GM18502 (cell line): ENCODE measurements around the gene SORCS2.

Experiments
- ATAC-seq: cut with Tn5 transposase; IDR thresholded peaks from one replicate; pipeline ENCODE4 v1.9.1; 2021; ENCODE audit warnings: mild to moderate bottlenecking; ENCODE audit not compliant: unreplicated experiment, poor library complexity

The SORCS2 gene

DNA sequence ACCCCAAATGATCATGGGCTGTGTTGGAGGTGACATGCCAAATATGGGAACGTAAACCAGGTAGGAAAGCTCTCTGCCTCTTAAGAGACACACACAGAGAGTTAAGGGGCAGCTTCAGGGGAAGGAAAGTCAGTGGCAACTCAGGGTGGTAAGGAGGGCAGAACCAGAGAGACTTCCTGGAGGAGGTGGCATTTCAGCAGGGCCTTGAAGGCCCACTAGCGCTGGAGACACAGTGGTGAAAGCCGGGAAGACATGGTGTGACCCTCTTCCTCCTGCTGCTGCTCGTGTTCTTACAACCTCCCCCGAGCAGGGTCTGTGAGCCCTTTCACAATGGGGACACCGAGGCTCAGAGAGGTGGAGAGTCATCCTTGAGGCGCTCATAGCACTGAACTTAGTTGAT is 68.2 kb downstream of the SORCS2 start:
- ATAC-seq = no peak

DNA sequence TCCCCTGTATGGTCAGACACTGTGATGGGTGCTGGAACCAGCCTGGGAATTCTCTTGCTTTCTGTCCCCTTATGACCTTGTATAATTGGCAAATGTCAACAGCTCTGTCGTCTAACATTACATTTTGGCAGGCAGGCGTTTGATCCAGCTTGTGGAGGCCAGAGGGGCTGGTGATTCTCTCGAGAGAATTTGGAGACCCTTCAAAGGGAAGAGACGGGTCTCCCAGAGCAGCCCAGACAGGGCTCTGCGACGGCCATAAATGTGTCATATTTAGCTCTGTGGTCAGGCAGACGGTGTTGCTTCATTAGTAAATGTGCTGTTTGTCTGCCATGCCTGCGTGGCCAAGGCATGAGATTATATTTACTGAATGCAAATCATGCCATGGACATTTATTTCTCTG is 68.7 kb downstream of the SORCS2 start:
- ATAC-seq = no peak

DNA sequence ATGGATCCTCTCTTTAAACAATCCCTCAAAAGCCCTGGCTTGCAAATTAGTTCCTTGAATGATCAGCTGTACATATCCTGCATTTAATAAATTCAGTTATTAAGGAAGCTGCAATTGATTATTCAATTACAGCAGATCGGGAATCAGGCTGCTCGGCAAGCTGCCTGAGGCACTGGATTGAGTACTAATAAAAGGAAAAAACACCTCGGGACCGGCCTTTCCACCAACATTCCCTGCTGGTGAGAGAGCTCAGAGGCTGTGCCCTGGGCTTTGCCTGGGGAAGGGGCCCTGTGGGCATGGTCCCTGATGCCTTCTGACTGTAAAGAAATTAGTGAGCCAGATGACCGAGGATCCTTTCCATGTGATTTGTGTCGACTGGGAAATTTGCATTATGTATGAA is 69.2 kb downstream of the SORCS2 start:
- no peak for ATAC-seq

DNA sequence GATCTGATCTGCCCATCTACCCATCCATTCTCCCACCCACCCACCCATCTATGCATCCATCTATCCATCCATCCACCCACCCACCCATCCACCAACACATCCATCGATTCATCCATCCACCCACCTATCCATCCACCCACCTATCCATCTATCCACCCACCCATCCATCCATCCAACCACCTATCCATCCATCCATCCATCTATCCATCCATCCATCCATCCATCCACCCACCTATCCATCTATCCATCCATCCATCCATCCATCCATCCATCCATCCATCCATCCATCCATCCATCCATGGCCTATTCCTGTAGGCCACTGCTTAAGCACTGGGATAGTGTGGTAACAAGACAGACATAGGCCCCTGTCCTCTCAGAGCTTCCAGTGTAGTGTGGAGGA is 69.8 kb downstream of the SORCS2 start:
- ATAC-seq = no peak

DNA sequence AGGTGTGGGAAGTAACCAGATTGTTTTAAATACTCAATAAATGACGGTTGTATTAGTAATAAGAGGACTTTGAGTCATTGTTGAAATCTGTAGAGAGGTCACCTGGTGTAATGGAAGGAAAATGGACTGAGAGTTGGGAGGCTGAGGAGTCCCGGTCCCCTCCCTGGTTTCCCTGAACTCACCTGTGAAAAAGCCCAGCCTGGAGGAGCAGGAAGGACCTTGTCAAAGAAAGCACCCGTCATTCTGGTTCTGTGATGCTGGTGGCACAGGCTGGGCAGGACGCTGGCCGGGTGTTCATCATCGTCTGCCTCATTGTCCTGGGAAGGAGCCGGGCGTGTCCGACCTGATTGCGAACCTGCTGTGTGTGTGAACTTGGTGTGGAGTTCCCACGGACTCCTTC is 70.8 kb downstream of the SORCS2 start:
- no peak for ATAC-seq

DNA sequence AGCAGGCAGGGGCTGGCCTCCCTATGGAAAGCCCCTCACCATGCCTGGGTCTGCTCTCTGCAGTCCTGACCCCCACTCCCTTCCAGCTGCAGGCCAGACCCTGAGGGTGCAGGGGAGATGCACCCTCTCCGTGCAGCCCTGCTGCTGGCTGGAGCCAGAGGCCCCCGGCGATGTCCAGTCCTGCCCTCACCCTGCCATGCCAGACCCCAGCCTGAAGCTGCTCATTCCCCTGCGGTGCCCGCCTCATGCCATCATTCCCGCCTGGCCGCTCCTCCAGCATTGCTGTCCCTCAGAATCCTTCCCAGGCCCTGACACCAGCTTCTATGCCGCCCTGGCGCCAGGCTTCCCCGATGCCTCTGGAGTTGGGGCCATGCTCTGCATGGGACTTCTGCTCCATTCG is 72.4 kb downstream of the SORCS2 start:
- ATAC-seq = no peak

DNA sequence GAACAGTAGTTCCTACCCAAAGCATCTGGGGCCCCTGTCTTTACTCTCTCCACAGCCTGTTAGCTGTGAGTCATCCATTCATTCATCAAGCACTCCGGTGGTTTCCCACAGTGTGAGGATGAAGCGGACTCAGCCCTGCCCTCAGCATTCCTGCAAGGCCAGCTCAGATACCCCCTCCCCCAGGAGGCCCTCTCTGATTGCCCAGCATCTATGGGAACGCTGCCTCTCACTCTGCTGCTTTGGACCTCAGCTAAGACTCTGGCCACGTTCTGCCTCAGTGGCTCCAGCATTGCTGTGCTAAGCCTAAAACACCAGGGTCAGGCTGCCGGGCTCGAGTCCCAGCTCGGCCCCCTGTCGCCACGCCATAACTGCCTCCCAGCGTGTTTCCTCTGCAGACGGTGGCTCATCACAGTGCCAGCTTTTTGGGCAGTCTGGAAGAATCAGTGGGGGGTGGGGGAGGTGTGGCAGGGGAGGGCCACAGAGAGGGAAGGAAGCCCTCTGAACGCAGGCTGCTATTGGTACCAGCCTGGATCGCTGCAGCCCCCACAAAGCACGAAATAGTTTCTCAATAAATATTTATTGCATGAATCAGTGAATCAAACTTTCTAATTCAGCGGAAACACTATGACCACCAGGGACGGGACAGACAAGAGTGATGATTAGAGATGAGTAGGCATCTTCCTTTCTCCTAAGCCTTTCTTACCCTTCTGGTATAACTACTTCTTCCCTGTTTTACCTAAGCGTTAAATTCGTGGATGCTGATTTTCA is 74.4 kb downstream of the SORCS2 start:
- ATAC-seq = no peak

DNA sequence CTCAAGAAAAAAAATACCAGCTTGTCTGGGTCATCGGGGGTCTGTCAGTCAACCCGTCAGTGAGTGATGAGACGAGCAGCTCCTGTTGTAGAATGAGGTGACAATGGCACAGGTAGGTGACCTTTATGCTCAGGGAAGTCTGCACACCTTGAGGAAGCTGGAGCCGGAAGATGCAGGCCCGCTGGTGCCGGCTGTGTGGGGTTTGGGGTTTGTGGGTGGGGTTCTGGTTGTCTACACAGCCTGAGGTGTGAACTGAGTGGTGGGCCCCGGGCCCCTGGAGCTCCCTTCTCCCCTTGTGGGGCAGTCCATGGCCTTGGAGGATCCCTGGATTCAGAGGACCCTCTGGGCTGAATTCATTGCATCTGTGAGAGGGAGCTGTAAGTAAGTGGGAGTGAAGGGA is 75.5 kb downstream of the SORCS2 start:
- ATAC-seq = no peak

DNA sequence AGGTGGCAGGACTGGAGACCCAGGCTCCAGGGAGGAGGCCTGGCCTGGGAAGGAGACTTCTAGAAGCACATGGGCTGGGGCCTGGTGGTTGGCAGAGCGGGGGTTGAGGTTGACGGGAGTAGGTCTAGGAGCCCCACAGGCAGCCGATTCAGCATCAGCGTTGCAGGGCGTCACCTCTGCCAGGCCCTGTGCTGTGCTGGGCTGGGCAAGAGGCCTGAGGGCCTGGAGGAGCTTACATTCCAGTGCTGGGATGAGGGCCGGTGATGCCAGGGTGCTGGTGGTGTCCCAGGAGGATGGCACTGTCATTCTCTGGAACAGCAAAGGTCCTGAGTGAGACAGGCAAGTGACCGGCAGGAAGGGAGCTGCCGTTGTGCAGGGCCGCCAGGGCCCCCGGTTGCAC is 76.6 kb downstream of the SORCS2 start:
- no peak for ATAC-seq

DNA sequence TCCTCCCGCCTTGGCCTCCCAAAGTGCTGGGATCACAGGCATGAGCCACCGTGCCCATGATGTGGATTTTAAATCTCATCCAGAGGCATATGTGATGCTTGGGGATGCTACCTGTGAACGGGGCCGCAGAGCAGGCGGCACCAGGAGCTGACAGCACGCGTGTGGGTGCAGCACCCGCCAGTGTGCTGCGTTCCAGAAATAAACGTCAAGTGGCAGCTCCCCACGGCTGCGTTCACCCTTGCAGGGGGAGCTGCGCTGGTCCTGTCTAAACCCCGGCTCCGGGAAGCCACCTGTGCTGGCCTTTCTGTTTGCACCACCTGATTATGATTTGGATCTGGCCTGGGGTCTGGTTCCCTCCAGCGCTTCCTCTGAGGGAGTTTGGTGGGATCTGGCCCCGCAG is 77.8 kb downstream of the SORCS2 start:
- ATAC-seq = no peak

DNA sequence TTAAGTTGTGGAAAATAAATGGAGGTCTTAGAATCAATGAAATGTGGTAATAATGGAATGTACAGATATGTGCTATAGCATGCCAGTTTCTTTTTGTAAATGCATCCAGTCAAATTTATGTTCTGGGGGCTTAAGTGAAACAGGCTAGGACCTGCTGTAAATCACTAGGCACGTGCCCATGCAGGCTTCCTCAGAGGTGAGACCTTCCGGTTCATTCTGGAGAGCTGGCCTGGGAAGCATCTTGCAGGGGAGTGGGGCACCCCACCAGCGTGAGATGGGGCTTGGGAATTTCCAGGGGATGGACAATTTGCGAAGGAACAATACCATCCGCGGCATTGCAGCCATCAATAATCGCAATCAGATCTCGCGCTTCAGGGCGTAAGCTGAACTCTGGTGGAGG is 80.1 kb downstream of the SORCS2 start:
- ATAC-seq = no peak

DNA sequence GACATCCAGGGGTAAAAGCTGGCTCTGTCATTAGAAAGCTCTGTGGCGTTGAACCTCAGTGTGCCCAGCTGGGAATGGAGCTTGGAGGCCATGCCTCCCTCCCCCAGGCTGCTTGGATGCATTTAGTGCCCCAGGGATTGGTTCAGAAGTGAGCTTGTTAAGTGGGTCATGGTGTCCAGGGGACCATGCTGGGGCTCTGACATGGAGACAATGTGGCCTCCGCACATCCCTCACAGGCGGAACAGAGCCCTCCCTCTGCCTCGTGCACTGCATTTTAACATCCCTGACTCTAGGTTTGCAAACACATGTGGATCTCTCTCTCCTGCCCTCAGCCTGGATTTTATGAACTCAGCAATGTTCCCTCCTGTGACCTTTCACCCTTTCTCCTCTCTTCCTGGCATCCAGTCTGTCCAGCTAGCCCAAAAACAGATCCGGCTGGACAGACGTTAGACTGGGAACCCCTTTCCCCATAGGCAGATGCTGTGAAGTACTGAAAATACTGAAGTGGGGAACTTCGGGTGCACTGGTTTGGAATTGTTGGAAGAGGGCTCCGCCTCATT is 81.5 kb downstream of the SORCS2 start:
- ATAC-seq = no peak

DNA sequence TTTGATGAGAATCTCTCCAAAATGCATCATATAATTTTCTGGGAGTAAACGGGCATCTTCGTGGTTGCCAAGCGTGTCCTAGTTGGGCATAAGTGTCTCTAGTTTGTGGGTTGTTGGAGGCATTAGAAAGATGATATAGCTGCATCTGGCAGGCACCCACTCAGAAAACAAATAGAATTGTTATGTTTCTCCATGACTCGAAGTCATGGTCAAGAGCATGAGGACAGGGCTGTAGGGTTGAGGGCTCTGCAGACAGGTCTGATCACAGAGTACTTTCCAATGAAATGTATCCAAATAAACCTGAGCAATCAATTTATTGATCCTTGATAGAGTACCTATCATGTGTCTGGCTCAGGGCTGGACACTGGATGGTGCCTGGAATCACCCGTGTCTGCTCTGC is 82.7 kb downstream of the SORCS2 start:
- ATAC-seq = no peak

DNA sequence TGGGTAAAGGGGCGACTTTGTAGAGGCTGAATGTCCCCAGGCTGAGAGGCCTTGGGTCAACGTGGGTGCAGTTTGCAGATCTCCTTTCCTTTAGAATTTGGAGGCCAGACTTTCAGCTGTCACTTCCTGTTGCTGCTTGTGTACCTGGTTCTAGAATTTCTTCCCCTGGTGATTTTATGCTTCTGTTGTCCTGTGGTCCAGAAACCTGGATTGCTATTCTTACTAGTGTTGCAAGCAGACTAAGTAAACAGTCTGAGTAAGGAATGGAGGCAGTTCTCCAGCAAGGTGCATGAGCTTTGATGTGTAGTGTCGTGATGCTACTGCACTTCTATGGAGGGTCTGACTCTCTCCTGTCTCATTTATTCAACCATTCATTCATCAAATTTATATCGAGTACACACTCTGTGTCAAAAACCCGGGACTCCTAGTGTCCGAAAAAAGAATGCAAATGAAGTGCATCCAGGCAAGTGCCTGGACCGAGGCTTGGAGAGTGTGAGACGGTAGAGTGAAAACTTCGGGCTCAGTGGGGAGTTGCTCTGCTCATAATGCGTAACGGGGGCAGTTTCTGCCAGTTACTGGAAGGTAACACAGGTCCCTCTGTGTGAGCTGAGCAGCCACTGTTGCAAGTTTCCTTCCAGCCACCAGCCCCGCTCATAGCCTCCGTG is 83.3 kb downstream of the SORCS2 start:
- ATAC-seq = no peak

DNA sequence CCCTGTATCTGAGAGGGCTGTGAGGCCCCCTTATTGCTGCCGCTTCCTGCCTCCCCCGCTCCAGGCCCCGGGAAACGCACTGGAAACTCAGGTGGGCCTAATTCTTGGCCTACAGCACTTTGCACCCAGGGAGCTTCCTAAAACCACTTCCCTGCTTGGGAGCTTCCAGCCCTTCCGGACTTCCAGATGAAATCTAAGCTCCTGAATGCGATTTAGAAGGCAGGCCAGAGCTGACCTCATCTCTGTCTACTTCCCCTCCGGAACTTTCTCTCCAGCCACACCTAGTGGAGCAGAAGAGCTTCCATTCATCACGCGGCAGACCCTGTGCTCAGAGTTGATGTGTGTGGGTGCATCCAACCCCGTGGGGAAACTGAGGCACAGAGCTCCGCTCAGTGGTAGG is 84.2 kb downstream of the SORCS2 start:
- no peak for ATAC-seq

DNA sequence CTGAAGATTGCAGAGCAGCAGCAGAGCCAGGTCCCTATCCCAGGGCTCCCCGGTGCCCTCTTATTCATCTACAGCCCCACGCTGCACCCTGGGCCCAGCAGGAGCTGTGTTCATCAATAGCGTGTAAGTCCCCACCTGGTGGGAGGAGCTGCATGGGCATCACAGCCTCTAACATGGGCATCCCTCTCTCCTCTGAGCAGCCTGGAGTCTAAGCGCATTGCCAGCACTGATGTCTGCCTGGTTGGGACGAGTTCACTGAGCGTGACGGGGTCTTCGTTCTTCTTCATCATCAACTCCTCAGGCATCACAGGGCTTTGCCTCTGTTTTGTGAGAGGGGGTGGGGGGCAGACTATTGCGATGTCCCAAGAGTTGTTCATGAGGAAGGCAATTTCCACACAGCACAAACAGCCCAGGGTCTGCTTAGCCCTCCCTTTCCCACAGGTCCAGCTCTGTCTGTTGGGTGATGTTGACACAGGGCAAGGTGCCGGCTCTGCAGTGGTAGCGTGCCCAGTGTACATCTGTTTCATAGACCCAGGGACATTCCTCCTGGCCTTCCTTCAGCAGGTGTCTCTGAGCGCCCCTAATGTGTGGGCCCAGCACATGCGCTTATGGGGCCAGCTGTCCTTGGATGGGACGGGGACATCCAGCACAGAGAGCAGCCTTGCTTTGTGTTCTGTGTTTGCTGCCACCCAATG is 85.9 kb downstream of the SORCS2 start:
- no peak for ATAC-seq

DNA sequence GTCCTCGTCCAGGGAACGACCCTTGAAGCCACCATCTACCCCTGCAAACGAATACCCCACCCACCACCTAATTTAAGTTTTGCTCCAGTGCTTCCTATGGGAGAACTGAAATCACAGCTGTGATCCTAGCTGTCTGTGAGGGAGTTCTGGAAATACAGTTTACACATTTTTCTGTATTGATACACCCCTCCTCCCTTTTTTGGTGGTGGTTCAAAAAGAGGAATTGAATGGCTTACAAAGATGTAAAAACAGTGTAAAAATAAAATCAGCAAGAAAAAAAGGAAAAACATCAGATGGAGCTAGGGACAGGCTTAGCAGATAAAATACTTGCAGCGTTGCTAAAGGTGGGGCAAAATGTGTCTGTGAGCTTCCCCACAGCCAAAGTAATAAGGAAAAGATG is 86.6 kb downstream of the SORCS2 start:
- no peak for ATAC-seq

DNA sequence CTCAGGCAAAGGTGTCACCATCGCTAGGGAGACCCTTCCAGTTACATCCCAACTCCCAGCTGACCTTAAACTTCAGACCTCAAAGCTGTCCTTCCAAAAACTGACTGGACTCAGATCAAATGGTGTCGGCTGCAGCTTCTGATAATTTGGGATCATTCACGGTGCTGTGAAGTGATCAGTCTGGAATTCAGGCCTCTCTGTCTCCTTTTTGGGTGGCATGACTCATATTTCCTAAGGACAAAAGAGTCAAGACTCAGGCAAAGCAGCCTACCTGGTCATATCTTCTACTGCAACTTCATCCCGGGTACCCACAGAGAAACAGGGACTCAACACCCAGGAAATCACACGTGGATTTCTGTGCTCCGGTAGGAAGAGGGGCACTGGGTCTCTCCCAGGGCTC is 87.6 kb downstream of the SORCS2 start:
- no peak for ATAC-seq

DNA sequence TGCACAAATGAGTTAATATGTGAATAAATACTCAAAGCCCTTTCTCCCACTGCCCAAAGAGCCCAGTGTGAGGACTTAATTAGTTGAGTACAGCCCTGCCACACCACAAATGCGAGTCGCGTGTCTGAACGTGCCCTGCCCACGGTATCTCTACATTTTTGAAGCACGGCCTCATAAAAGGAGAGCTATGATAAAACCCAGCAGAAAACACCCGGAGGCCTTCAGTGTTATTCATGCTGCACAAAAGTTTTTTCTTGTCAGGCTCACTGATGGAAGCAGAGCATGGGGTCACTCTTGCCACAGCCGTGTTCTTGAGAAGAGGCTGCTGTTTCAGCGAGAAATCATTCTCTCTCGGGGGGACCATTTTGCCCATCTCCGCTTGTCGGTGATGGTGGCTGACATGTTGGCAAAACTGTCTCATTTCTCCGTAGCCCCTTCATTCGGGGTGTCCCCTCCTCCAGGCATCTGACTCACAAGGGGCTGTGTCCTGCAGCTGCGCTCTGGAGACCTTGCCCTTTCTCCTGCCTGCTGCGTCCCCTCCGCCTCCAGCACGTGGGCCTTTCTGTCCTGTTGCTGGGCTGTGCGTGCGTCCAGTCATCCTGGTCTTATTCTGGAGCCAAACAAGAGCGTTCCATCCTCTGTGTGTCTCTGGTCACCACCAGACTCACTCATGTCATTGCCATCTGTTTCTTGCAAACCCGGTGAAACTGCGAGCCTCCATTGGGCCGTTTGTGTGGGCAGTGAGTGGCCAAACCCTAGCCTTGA is 88.8 kb downstream of the SORCS2 start:
- no peak for ATAC-seq
